Psoas muscle (tissue), 8 donors: ENCODE measurements around the gene PPP2R5E. TPM values are rescaled to one million over a fixed set of nuclear protein-coding genes. Genes with fewer than 3 reads are reported as not detected.

Experiments
- ATAC-seq, 4 donors: fragments of 200-7000 bp; cut with Tn5 transposase; one replicate each; pipeline ENCODE4 v1.9.1; 2020; ENCODE audit warnings: moderate library complexity in 3 of 4, mild to moderate bottlenecking in 2 of 4
- DNase-seq, 2 donors: peaks; one replicate each; pipeline ENCODE4 v3.0.0-alpha.2; 2020
- H3K27ac ChIP-seq: fragments of 200-600 bp; one replicate; pipeline ENCODE4 v1.8.0; 2022
- H3K27me3 ChIP-seq, 3 donors: fragments of 200-600 bp in 1 of 3; one replicate each; pipeline versions ENCODE4 v1.6.1 to v1.8.0; 2013 to 2022; ENCODE audit warnings: low read length in 2 of 3, mild to moderate bottlenecking in 2 of 3, moderate library complexity in 1 of 3; ENCODE audit not compliant: insufficient read depth in 3 of 3
- H3K36me3 ChIP-seq, 2 donors: fragments of 200-600 bp in 1 of 2; one replicate each; pipeline versions ENCODE4 v1.6.1 to v1.8.0; 2013 to 2022; ENCODE audit warnings: low read depth in 1 of 2, mild to moderate bottlenecking in 1 of 2, moderate library complexity in 1 of 2; ENCODE audit not compliant: insufficient read depth in 1 of 2
- H3K4me1 ChIP-seq: fragments of 200-600 bp; one replicate; pipeline ENCODE4 v1.8.0; 2022
- H3K4me3 ChIP-seq: fragments of 200-600 bp; one replicate; pipeline ENCODE4 v1.8.0; 2022; ENCODE audit warnings: mild to moderate bottlenecking
- H3K9me3 ChIP-seq: fragments of 200-600 bp; one replicate; pipeline ENCODE4 v1.8.0; 2022
- CTCF ChIP-seq: fragments of 200-600 bp; IDR thresholded peaks from one replicate; pipeline ENCODE4 v1.8.0; 2022; ENCODE audit warnings: antibody characterized with exemption
- WGBS, 3 donors: extraction: QIAGEN DNeasy Blood & Tissue Kit; methylation state at CpG; one replicate each; pipeline versions ENCODE4 v1.1.6 to v1.1.7; 2013; 5-methylcytosine and 5-hydroxymethylcytosine counted together
- intact Hi-C, 2 donors: fragments of 100-400 bp; cut with DNase I; formaldehyde crosslinking; loops; one replicate each; pipeline versions ENCODE4 v1.11.0 to v1.14.2; 2022
- polyA plus RNA-seq, 3 donors: library from polyadenylated mRNA; stranded (reverse); fragments of 200-250 nt; gene quantifications; one replicate each; pipeline ENCODE4 v1.2.3, GENCODE V29; 2013
- total RNA-seq, 4 donors: library from RNA; stranded (reverse); fragmentation: NEBNext Ultra II Directional in 2 of 4; extraction: Animal tissue kit (Norgen Biotek cat#: 25700) in 2 of 4; gene quantifications; one replicate each; pipeline versions ENCODE4 v1.2.1 to v1.2.4, GENCODE V29; 2021 to 2023
- donor health status: healthy with polysubstance abuse.
- donor health status: DM: no; HTN: no; CAD: no; lungs with moderate emphysema.
- donor health status: Bipolar disorder and iron deficiency.
- donor health status: healthy.
- donor health status: DM: yes; HTN: yes; CAD: no.
- donor health status: DM: no; HTN: no; CAD: no.
- donor health status: DM: no; HTN: no; CAD: no.
- donor health status: DM: yes; HTN: yes; CAD: no.

The PPP2R5E gene
- total and polyA plus RNA-seq, 7 donors, result 10.8 to 35.0 (median 29.3) TPM

- Histone ChIP-seq H3K27ac (no peak overlapping the region), H3K4me1 (peaks cover 33% of the 10 kb centered on the region), H3K9me3 (no peaks in the 10 kb centered on the region), H3K4me3 (no peak overlapping the region), H3K36me3 (no peaks in the 10 kb centered on the region), H3K27me3 (no peaks in the 10 kb centered on the region)
- WGBS, 3 donors, result 73 to 88% (median 74%) methylated on average over 8 of the region's 8 CpGs
- no peak for TF ChIP-seq CTCF
- intact Hi-C loops, result no loop called here
- ATAC-seq (peak in 1 of 4 donors; percentile 37), DNase-seq (peak in 1 of 2 donors; percentile 67)
Observed at GRCh38 chr14:63465347-63465746, 77.8 kb downstream of the PPP2R5E start.

- 24 to 43% (median 29%) methylated on average over 4 of the region's 4 CpGs for WGBS, 3 donors
- Histone ChIP-seq H3K4me1 (peaks cover 18% of the 10 kb centered on the region), H3K27me3 (no peaks in the 10 kb centered on the region), H3K4me3 (no peak overlapping the region), H3K9me3 (no peaks in the 10 kb centered on the region), H3K27ac (peak overlapping the region; percentile 48), H3K36me3 (no peaks in the 10 kb centered on the region)
- ATAC-seq (peak in 3 of 4 donors; percentile 73 to 76 (median 75)), DNase-seq (no peak)
- TF ChIP-seq CTCF, result no peak
- intact Hi-C loops, result no loop called here
Observed at GRCh38 chr14:63460680-63461369, 82.4 kb downstream of the PPP2R5E start.

- intact Hi-C loops, result no loop called here
- H3K9me3 ChIP-seq, result no peaks in the 10 kb centered on the region
- no peak for DNase-seq
- no peaks in the 10 kb centered on the region for H3K27me3 ChIP-seq
- 36 to 52% (median 49%) methylated on average over 6 of the region's 6 CpGs for WGBS, 3 donors
- H3K27ac ChIP-seq, result peak overlapping the region; percentile 48
- H3K4me3 ChIP-seq, result no peak overlapping the region
- TF ChIP-seq CTCF, result no peak
- ATAC-seq, result peak in 2 of 4 donors; percentile 10 to 32
- peaks cover 23% of the 10 kb centered on the region for H3K4me1 ChIP-seq
- no peaks in the 10 kb centered on the region for H3K36me3 ChIP-seq
Observed at GRCh38 chr14:63459738-63460137, 83.4 kb downstream of the PPP2R5E start.

GRCh38 chr14:63457498-63457897 is 85.7 kb downstream of the PPP2R5E start:
- 69 to 83% (median 72%) methylated on average over 4 of the region's 4 CpGs for whole genome bisulfite sequencing, 3 donors

More at GRCh38 chr14:63457498-63457897, 85.7 kb downstream of the PPP2R5E start:
- H3K36me3 ChIP-seq, result no peaks in the 10 kb centered on the region
- no peak for TF ChIP-seq CTCF
- intact Hi-C loops, result no loop called here
- no peak for ATAC-seq
- no peak overlapping the region for H3K27ac ChIP-seq
- H3K4me1 ChIP-seq, result peaks cover 44% of the 10 kb centered on the region
- no peak for DNase-seq
- H3K4me3 ChIP-seq, result no peak overlapping the region
- H3K27me3 ChIP-seq, result no peaks in the 10 kb centered on the region
- H3K9me3 ChIP-seq, result no peaks in the 10 kb centered on the region
